HTR-8/SVneo (cell line): Measurements from ENCODE around the gene PROM1.

Source experiments
- DNase-seq: peaks from one replicate; pipeline ENCODE4 v3.0.0; 2011; ENCODE audit warnings: low spot score, mixed read lengths; ENCODE audit not compliant: insufficient read length
- FAIRE-seq: peaks from 2 replicates; lab custom pipeline; 2011; peaks lifted over from hg19 to GRCh38; lab: Jason Lieb, UNC

Gene PROM1

DNA sequence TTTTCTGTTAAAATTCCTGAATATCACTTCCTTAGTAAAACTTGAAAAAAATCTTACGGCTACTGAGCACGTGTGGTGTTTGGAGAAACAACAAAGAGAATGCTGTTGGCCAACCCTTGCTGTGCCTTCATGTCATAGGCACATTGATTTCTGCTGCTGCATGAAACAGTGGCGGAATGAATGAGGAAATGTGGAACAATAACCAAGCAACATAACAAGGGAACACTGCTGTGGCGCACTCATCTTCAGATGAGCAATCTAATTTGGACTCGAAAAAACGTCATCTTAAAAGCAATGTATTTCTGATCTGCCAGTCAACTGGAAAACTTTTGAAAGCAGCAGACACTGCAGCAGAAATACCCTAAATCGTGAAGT lies 51.4 kb downstream of the PROM1 start:
- FAIRE-seq (no peak), DNase-seq (no peak)

DNA sequence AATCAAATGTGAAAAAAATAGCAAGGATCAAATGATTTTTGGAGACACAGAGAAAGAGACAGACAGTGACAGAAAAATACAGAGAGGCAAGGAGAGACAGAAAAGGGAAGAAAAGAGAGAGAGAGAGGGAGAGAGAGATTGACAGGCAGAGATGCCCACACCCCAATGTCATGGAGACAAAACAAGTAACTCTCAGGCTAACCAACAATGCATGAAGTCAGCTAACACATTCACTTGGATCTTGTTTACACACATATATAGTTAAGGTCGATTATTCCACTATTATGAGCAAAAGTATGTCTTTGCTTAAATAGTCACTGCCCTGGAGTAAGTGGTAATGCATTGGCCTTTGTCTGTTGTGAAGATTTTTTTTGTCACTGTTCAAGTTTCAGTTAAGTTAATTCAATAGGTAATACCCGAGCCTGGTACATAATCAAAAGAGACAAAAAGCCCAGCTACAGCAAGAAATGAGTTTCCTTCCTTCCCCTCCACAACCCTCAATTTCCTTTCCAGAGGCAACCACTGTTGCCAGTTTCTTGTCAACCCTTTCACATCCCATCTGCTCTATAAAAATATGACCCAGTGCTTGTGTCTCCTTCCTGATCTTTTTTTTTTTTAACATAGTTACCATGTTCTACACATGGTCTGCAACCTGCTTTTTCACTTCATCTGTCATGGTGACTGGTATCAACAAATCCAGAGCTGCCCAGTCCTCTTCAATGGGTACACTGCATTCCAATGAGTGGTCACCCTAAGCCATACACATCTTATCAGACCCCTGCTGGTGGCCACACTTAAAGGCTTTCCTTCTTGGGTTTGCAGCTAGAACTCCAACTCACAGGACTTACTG lies 52.1 kb downstream of the PROM1 start:
- DNase-seq: no peak
- no peak for FAIRE-seq

DNA sequence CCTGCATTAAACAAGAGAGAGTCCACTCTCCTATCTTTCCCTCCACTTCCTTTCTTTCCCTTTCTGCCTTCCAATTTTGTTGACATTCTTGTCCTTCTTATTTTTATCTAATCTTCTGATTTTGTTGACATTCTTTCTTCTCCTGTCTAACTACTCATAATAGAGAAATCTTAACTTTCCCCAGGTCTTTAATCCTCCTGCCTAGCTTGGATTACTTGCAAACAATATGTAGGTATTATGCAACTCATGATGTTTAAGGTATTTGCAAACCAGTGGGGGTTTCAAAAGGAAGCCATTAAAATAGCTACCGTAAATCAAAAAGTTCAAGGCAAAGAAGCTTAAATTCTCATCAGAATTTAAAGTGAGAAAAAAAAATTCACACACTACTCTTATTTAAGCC lies 53.9 kb downstream of the PROM1 start:
- no peak for DNase-seq

DNA sequence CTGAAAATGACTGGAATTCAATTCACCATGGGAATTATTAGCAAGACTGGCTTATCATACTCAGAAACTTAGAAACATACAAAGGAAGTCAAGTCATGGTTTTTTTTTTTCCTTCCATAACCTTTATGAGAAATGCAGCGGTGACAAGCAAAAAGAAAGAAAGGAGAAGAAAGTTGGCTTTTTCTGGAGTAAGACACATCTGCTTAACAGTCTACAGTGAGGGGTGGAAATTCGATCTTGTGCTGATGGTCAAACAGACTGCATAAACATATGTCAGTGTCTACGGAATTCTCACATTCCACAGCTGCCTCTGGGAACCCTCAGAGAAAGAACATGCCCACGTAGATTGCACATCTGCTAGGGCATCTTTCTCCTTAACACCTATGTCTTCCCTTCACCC lies 54.6 kb downstream of the PROM1 start:
- FAIRE-seq (peak; percentile 38), DNase-seq (peak; percentile 25)

More for the DNA sequence above, 53.9 kb downstream of the PROM1 start:
- no peak for FAIRE-seq

DNA sequence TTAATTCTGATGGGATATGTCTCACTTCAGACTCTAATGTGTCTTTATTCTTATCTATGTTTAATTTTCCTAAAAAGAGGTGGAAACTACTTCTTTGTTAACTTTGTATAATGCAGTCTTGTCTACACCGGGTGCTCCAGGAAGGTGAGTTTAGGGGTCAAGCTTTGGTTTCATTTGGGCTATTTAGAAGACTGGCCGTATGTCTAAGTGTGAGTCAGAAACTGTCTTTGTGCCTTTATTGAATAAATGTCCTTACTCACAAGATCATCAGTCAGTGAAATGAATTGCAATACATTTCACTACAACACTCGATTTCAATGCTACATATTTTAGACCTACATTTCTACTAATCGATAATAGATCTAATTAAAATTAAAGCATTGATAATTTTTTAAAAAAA lies 56.2 kb downstream of the PROM1 start:
- DNase-seq (no peak), FAIRE-seq (no peak)

DNA sequence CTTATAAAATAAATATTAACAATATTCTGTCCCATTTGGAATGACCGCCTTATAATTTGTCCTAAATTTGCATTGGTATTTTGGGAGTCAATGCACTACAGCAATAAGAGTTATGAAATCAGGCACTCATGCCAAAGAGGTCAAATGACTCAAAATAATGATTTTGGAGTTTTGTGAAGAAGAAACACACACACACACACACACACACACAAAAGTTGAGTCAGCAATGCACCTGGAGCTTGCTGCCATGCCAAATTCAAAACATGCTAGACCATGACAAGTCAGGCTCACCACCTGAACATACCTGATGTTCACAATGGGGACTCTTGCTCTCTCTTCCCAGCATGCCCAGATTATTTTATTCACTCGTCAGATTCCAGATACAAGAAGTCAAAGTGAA lies 56.7 kb downstream of the PROM1 start:
- DNase-seq (no peak), FAIRE-seq (no peak)

DNA sequence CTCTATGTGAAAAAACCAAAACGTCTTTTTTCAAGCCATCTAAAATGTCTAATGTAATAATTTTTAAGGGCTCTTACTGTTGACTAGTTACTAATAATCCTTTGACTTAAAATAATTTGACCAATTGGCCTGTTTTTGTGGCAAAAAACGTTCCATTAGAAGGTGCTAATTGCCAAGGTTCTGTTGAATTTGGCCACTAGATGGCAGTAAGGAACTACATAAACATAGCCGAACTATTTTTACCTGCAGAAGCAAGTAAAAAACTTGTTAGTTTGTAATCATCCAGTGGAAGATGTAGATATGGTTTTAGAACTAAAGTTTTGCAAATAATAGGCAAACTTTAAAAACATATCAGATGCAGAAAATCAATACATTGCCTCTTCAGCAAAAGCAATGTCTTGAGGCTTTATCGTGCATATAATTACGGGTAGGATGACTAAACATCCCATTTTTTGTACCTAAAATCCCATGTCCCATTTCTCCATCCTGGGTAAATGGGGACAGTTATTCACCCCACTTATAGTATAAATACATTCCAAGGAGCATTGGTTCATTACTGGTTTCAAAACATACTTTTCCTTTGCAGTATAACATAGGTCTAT lies 57.6 kb downstream of the PROM1 start:
- DNase-seq (peak; percentile 44), FAIRE-seq (no peak)

DNA sequence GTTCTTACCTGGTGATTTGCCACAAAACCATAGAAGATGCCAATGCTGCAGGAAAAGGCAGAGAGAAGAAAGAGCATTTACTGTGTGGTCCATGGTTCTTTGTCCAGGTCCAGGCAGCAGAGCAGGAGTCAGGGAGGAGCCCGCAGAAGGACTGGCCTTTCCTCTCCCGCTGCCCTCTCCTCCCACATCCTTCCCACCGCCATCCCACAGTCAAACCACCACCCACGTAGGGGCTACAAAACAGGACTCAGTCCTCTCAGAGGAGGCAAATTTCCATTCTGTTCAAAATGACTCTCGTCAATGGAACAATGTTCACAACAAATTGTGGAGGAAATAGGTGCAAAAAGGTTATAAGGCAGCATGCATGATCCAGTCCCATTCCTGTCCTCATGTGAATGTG lies 58.6 kb downstream of the PROM1 start:
- no peak for FAIRE-seq
- no peak for DNase-seq

DNA sequence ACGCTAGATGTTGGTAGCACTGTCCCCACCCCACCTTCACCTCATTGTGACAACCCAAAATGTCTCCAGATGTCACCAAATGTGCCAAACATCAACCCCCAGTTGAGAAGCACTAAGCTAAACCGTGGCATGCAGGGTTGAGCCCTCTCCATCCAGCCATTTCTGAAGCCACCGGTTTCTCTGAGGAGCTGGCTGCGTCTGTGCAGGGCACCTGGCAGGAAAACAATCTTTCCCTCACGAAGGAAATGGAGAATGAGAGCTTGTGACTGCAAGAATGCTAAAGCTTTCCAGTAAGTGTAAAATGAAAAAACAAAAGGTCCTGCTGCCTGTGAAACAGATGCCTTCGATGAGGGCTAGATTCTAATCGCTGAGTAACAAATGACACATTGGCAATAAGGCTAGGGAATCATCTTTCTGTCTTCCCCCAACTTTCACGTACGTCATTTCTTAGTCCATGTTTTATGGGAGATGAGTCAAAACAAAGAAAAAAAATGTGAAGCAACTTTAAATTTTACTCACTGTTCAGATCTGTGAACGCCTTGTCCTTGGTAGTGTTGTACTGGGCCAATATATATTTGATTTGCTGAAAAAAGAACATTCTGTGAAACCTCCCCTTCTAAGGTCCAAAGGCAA lies 59.9 kb downstream of the PROM1 start:
- FAIRE-seq (no peak), DNase-seq (peak; percentile 37)

DNA sequence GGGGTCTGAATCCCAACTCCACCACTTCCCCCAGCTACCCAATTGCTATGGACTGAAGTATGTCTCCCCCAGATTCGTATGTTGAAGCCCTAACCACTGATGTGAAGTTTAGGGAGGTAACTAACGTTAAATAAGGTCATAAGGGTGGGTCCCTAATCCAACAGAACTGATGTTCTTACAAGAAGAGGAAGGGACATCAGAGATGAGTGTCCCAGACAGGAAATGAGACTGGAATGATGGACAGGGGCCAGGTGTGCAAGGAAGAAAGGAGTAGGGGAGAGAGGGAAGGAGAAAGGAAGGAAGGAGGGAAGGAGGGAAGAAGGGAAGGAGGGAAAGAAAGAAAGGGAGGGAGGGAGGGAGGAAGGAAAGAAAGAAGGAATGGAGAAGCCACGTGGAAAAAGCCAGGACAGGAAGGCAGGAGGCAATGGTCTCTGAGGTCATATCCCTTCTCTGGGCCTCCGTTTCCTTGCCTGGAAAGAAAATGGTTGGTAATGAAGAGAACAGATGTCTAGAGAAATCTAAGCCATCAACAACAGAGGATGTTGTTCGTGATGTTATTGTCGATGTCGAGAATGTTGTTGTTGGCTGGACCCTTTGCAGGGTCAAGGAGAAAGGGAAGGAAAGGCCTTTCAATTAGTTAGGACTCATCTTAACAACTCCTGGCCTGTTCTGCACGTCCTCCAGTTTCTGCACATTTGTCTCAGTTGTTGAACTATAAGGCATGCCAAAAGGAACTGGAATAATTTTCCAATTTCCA lies 61.8 kb downstream of the PROM1 start:
- FAIRE-seq (no peak), DNase-seq (no peak)

DNA sequence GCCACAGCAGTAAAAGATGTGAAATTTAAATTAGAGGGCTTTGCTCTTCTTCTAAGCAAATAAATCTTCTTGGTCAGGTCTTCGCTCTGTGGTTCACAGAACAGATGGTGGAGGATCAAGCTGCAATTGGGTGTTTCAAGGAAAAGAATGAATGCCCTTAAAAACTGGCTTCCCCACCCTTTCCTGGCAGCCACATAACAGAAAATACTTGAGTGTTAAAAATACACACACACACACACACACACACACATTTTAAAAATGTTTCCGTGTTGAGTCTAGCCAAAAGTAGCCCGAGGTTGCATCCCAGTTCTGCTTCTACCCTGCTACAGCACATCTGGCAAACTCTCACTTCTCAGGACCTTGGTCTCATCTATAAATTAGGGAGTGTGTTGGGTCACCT lies 64.2 kb downstream of the PROM1 start:
- FAIRE-seq: no peak
- DNase-seq: no peak

DNA sequence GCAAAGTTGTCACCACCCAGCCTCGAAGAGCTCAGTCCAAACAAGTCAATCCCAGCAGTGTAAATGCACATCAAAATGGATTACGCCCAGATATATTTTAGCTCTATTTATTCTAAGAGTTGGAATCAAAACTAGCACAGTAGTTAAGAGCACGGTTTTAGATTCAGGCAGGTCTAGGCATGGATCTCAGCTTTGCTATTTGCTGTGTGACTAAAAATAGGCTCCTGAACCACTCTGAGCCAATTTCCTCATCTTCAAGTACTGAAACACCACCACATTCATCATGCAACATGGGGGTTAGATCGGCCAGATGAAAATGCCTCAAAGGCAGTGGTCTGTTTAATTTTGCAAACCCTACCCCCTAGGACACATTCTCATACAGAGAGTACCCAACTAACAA lies 65.0 kb downstream of the PROM1 start:
- FAIRE-seq (no peak), DNase-seq (no peak)

DNA sequence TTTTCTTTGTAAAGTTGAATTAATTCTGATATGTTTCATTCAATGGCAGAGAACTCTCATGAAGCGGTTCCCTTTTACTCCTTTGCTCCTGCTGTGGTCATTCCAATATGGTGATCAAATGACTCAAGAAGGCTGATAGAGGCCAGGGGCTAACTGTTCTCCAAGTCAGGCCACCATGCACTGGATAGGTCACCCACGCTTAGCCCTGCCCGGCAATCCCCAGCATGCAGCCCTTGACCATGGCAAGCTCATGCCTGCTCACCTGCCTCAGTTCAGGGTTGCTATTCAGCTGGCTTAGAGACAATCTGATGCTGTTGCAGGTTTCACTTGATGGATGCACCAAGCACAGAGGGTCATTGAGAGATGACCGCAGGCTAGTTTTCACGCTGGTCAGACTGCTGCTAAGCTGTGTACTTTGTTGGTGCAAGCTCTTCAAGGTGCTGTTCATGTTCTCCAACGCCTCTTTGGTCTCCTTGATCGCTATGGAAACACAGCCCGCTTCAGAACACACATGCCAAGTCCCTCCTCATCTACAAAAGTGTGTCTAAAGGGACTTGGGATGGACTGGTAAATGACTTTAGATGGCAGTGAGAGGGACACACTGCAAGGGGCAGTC lies 65.7 kb downstream of the PROM1 start:
- FAIRE-seq: no peak
- DNase-seq: no peak

DNA sequence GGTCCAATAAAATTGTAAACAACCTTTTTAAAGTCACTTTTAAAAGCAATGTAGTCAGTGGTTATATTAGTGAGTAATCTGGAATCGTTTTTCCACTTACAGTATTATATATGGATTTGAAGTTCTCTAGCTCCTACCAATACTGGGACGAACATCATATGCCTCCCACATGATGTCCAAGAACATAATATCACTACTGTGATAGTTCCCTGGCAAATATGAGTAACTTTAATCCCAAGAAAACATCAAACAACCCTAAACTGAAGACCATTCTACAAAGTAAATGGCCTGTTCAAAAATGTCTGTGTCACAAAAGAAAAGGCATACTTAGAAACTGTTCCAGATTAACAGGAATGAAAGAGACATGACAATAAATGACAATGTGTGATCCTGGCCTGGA lies 67.3 kb downstream of the PROM1 start:
- DNase-seq (no peak), FAIRE-seq (no peak)

DNA sequence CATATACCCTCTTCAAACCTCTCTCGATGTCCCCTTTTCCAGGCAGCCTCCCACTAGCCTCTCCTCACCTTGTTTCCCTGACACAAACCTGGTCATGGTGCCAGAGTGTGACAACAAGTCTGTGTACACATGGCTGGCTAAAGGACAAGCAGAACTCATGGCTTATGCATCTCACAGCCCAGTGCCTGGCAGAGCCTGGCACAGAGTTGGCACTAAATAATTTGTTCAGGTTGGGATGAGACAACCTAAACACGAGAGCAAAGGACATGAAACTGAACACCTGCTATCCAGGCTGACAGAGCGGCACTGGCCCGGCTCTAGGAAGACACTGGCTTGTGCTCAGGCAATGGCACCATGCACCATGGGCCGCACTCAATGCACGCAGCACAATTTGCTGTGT lies 72.7 kb downstream of the PROM1 start:
- FAIRE-seq (no peak), DNase-seq (no peak)

DNA sequence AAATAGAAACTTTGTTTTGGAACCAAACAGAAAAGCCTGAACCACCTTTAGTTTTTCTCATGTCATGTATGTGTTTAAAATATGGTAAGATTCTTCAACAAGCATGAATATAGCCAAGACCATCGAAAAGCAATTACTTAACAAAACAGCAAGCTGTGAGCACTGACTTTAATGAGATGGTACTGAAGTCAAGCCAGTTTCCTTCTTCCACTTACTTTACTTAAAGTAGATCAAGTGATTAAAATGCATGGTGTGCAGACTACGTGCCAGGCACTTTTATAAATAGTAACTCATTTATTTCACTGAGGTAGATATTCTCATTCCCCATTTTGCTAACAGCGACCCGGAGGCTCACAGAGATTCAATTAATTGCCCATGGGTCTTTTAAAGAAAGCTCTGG lies 74.7 kb downstream of the PROM1 start:
- DNase-seq (no peak), FAIRE-seq (no peak)

DNA sequence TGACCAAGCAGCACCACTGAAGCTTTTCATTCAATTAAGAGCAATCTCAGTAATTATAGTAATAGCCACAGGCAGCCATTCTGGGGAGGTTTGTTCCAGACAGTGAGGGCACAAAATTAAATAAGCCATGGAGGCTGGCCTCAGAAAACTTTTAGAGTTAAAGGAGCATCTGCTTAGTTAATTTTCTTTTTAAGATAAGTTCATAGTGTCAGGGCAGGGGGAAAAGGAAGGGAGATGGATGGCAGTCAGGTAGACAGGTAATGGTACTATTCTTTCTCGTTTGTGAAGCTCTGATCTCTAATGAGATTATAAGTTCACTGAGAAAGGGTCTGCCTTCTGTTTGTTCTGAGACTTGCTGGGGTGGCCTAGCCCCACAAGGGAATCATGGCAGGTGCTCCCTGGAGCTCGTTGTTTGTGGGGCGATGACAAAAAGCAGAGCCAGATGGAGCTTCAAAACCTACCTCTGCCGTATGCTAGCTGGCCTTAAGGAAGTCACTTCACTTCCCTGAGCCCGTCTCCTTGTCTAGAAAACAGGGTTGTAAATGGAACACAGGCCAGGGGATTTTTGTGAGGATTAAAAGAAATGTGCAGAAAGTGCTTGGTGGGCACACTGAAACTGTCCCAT lies 76.2 kb downstream of the PROM1 start:
- FAIRE-seq (no peak), DNase-seq (no peak)

DNA sequence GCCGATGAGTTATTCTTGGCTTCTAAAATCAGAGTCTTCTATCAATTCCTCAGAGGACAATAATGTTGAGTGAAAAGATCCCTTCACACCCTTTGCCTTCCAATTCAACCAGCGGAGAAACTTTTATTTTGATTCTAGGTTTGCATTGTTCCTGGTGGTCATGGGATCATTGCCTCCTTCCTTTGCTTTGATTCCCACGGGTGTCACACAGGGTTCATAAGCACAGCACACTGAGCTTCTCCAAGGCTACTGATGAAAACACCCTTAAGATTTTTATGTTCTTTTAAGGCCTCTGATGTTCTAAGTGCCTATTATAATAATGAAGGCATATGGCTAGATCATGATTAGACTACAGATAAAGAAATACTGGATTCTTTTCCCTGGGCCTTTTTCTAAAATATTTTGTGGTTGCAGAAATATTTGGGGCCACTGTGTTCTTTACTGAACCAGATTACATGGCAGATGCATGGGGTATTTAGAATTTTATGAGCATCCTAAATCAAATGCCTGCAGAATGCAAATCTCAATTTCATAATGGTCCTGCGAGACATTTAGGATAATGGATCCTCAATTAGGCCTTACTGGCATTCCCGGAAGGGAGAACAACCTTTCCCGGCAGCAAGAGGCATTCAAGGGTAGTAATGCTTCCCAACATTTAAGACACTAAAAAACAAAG lies 76.9 kb downstream of the PROM1 start:
- FAIRE-seq (no peak), DNase-seq (no peak)

DNA sequence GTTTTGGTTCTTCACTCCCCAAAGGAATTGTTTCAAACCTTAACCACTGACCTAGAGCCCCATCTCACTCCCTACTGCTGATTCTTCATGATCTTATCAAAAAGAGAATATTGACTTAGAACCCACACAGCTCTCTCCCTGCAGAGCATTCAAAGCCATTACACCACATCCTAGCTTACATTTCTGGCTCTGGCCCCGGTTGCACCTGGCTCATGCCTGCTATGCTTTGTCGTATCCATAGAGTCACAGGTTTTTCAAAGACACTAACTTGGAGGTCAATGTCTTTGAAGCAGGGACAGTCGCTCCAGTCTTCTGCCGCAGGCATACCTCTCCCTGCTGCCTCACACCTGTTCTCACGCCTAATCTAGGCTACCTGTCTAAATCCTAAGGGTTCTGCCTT lies 78.1 kb downstream of the PROM1 start:
- FAIRE-seq: no peak
- no peak for DNase-seq
